ENCODE data around the gene DNAAF1. TPM values are rescaled to one million over a fixed set of nuclear protein-coding genes. Genes with fewer than 3 reads are reported as not detected.

Gene DNAAF1
- total and polyA plus RNA-seq, 2 of the 4 experiments (the other 2 are of a cell fraction), result 0.05 TPM; not detected in 1

GRCh38 chr16:84143081-84143480 lies 2.0 kb upstream of the DNAAF1 start:
- H2BK120ac ChIP-seq (ENCODE audit: low read depth, low read length), result no peak overlapping the region
- no peak overlapping the region for H2AFZ ChIP-seq (replicated peaks; ENCODE audit: low read length, poor library complexity)
- no peak overlapping the region for H3K9ac ChIP-seq (ENCODE audit: low read depth, low read length)
- DNase-seq (no peak), ATAC-seq (ENCODE audit: low read depth) (no peak)
- H2AK9ac ChIP-seq (replicated peaks; ENCODE audit: low read depth, low read length, poor library complexity), result no peak overlapping the region
- BruUV-seq (replicated peaks), result no TSS peak
- TF ChIP-seq BHLHE40 (IDR thresholded peaks at IDR 0.05; ENCODE audit: low read depth, low read length) (no peak), CTCF (conservative IDR thresholded peaks at IDR 0.05; ENCODE audit: low read depth, low read length) (no peak), MAZ (IDR thresholded peaks at IDR 0.05; ENCODE audit: borderline replicate concordance, low read depth, low read length) (no peak), CHD1 (IDR thresholded peaks at IDR 0.05; ENCODE audit: low read depth, low read length) (no peak), FOS (IDR thresholded peaks at IDR 0.05; ENCODE audit: low read depth, low read length) (no peak), POLR2A (IDR thresholded peaks at IDR 0.05; ENCODE audit: low read depth, low read length) (no peak), MXI1 (IDR thresholded peaks at IDR 0.05; ENCODE audit: borderline replicate concordance, low read depth, low read length) (no peak), ELK1 (IDR thresholded peaks at IDR 0.05; ENCODE audit: borderline replicate concordance, low read depth, low read length) (no peak), SMC3 (IDR thresholded peaks at IDR 0.05; ENCODE audit: low read depth, low read length) (no peak), NFE2L2 (IDR thresholded peaks at IDR 0.05; ENCODE audit: low read depth, low read length) (no peak), RCOR1 (IDR thresholded peaks at IDR 0.05; ENCODE audit: insufficient replicate concordance, low read length) (no peak), RAD21 (IDR thresholded peaks at IDR 0.05; ENCODE audit: low read length) (no peak), CEBPB (IDR thresholded peaks at IDR 0.05; ENCODE audit: low read depth, low read length) (no peak), RFX5 (IDR thresholded peaks at IDR 0.05; ENCODE audit: low read depth, low read length) (no peak), MAFK (IDR thresholded peaks at IDR 0.05; ENCODE audit: low read depth, low read length) (no peak), USF2 (IDR thresholded peaks at IDR 0.05; ENCODE audit: low read depth, low read length) (no peak)
- in situ Hi-C loops (cut with MboI; ENCODE audit: low sequenced_read_pairs) (no loop called here), intact Hi-C loops (cut with micrococcal nuclease) (no loop called here), dilution Hi-C loops (cut with HindIII; ENCODE audit: low sequenced_read_pairs, unreplicated experiment) (no loop called here)
- H3K4me1 ChIP-seq (ENCODE audit: control insufficient read depth, insufficient read depth, low read length), result peaks cover 15% of the 10 kb centered on the region
- H3K27me3 ChIP-seq (ENCODE audit: control insufficient read depth, insufficient read depth, low read length), result peaks cover 8% of the 10 kb centered on the region
- H3K9me3 ChIP-seq (ENCODE audit: control insufficient read depth, insufficient read depth, low read length), result no peaks in the 10 kb centered on the region
- H2AK5ac ChIP-seq (ENCODE audit: low read depth, low read length), result no peak overlapping the region
- ChIA-PET CTCF (no interaction called here), POLR2A (ENCODE audit: unreplicated experiment) (no interaction called here)
- H4K20me1 ChIP-seq (ENCODE audit: insufficient read depth, low read length), result peaks cover 13% of the 10 kb centered on the region; the same call in 1 of the 2 replicates
- H3K27ac ChIP-seq (ENCODE audit: insufficient read depth, low read length), result no peak overlapping the region
- no peak overlapping the region for H3K18ac ChIP-seq (ENCODE audit: low read depth, low read length)
- no peak overlapping the region for H3K14ac ChIP-seq (replicated peaks; ENCODE audit: low read depth, low read length)
- peaks cover 16% of the 10 kb centered on the region for H3K9me1 ChIP-seq (ENCODE audit: insufficient read depth, low read length)
- H3K36me3 ChIP-seq (ENCODE audit: control insufficient read depth, insufficient read depth, low read length), result no peaks in the 10 kb centered on the region
- no peak overlapping the region for H3K23ac ChIP-seq (ENCODE audit: low read depth, low read length)
- peaks cover 23 to 51% of the 10 kb centered on the region in 2 experiments for H3K79me1 ChIP-seq (ENCODE audit: low read depth in 1 of 2, low read length in 2 of 2)
- no peak overlapping the region for H2BK5ac ChIP-seq (ENCODE audit: low read depth, low read length, poor library complexity, severe bottlenecking)
- no peak overlapping the region for H2BK15ac ChIP-seq (ENCODE audit: low read depth, low read length)
- H3K56ac ChIP-seq (ENCODE audit: extremely low read depth, insufficient read depth, low read length), result no peak overlapping the region
- WGBS, 2 experiments (ENCODE audit: extremely low coverage in 2 of 2, insufficient read length in 1 of 2), result no CpG with 5 or more reads among the region's 1 CpG
- no peak overlapping the region for H4K5ac ChIP-seq (ENCODE audit: low read depth, low read length)
- H3K4me3 ChIP-seq (ENCODE audit: insufficient read depth, low read depth, low read length), result no peak overlapping the region
- H3K4me2 ChIP-seq (ENCODE audit: low read depth, low read length), result no peak overlapping the region
- no peak overlapping the region for H3K4ac ChIP-seq (ENCODE audit: low read depth, low read length)
- no peak overlapping the region for H4K8ac ChIP-seq (ENCODE audit: low read depth in 2 of 2, low read length in 2 of 2)
- no peak overlapping the region for H2BK20ac ChIP-seq (ENCODE audit: low read depth, low read length)
- H4K91ac ChIP-seq (ENCODE audit: insufficient read depth, low read depth, low read length), result no peak overlapping the region
